ENCODE data around the gene UBQLN4.

The UBQLN4 gene

DNA sequence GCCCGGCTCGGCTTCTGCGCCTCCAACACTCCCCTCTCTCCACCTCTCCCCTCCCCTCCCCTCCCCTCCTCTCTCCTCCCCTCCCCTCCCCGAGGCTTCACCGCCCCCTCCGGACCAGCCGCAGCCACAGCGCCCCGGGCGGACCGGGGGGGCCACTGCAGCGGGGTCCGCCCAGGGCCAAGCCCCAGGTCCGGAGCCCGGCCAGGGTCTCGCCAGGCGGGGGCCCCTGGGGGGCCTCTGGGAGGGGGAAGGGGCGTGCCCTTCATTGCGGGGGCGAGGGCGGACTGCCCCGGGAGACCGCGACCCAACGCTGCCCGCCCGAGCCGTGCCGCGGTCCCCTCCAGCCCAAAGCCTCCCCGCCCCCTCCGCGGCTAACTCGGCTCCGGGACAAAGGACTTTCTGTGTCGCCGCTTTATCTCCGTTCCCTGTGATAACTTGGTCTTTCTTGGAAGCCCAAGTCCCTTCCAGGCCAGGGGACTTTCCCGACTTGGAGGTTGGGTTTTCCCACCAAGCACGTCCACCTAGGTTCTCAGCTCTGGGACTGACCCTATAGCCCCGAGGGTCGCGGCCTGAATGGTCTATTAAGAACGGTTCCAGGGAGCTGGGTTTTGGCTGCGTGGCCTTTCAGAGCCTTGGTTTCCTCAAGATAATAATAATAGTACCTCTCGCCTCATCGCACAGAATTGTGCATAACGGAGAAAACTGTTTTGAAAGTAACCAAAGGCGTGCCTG lies at the start of gene UBQLN4:
Gene UBQLN4, minus strand, starts transcription at position 31 of the 732 bp plus-strand sequence. CDS start 97 bp downstream, outside the sequence.
- peak; percentile 91 for DNase-seq

DNA sequence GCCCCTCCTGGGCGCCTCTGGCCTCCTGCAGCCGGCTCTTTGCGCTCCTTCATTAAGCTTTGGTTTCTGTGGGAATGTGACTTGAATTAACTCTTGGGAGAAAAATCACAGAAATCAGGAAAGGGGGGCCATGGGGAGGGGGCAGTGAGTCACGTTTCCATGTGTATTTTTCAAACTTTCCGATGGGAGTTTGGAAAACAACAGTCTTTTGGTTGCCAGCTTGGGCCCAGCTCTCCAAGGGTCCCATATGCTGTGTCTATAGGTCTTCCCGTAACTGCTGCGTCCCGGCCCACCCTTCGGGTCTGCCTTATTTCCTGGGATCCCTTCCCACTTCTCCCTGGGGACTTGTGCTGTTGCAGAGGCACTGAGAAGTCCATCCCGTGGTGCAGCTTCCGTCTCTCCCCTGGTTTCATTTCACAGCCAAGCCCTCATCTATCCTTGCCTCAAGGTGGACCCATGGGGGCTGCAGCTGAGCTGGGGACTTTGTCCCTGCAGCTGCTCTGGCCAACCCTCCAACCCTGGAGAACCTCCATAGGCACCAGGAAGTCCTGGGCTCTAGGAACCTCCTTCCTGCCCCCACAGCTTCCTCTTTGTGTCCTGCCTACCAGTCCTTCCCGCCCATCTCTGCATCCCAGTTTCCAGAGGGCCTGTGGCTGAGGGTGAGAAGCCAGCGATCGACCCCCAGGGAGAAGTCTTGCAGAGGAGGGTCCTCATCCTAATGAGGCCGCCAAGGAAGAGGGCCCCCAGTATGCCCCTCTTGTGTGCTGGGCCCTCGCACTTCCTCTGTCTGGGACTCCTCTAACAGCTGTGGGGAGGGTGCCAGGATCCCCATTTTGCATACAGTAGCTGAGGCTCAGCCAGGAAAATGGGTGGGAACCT lies 49.3 kb upstream of the UBQLN4 start:
- DNase-seq, result no peak

- no peak for DNase-seq
Observed at GRCh38 chr1:156101880-156102279, 48.3 kb upstream of the UBQLN4 start.

- no peak for DNase-seq
Observed at GRCh38 chr1:156100205-156100995, 46.8 kb upstream of the UBQLN4 start.

- no peak for DNase-seq
Observed at GRCh38 chr1:156099282-156099681, 45.7 kb upstream of the UBQLN4 start.

- no peak for DNase-seq
Observed at GRCh38 chr1:156098784-156099183, 45.2 kb upstream of the UBQLN4 start.

GRCh38 chr1:156097499-156098178 lies 44.0 kb upstream of the UBQLN4 start:
- DNase-seq, result no peak

DNA sequence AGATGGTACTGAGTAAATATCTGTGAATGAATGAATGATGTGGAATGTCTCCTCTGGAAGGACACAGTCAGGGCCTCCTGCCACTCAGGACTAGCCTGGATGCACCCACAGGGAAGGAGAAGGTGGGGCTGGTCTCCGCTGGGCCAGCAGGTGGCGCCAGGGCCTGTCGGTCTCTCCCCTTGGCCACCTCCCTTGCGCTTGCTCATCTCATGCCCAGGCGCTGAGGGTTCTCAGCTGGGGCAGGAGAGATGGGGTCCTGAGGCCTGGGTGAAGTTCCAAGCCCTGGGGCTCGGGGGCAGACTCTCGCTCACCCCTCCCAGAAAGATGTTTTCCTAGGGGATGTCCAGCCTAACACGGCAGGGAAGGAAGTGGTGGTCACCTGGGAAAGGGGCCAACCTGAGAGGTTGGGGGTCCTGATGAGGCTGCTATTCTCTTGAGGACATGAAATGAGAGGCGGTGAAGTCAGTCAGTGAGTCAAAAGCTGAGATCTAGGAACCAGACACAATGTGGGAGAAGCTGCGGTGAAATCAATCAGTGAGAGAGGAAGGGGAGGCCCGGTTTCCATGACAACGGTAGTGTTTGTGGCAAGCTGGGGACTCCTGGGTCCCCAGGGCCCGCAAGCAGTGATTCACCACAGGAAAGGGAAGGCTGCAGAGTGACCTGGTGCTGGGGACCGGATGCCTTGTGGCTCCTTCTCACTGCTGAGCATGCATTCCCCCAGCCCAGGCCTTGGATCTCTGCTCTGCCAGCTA lies 43.2 kb upstream of the UBQLN4 start:
- DNase-seq, result peak; percentile 94

DNA sequence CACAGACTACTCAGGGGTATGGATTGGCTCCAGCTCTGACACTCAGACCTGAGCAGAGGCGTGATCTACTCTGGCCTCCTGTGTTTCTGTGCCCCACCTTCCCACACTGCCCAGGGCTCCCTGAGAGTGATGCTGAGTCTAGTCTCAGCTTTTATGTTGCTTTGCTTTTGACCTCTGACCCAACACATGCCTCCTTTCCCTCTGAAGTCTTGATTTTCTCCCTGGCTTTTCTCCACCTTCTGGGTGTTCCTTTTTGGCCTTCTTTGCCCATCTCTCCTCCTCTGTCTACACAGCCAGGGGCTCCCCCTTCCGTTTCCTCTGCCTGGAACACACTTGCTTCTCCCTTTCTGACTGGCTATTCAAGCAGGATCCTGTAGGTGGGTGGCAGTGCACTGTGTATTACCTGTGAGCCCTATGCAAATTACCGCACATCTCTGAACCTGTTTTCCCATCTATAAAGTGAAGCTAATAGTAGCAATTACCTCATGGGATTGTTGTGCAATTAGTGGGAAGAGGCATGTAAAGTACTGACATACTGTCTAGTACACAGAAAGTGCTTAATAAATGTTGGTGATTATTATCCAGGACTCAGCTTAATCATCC lies 42.4 kb upstream of the UBQLN4 start:
- DNase-seq, result no peak

DNA sequence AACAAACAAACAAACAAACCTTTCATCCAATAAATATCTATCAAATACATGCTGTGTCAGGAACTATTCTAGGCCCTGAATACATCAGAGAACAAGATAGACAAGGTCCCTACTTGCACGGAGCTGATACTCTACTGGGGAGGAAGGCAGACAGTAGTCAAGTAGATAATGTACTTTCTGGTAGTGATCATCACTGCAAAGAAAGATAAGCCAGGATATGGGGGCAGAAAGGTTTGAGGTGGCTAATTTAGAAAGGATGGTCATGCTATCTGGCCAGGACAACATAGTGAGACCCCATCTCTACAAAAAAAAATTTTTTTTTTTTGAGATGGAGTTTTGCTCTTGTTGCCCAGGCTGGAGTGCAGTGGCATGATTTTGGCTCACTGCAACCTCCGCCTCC lies 38.0 kb upstream of the UBQLN4 start:
- DNase-seq, result no peak

GRCh38 chr1:156090840-156091188 lies 37.2 kb upstream of the UBQLN4 start:
- peak; percentile 89 for DNase-seq

- no peak for DNase-seq
Observed at GRCh38 chr1:156090138-156090839, 36.7 kb upstream of the UBQLN4 start.

DNA sequence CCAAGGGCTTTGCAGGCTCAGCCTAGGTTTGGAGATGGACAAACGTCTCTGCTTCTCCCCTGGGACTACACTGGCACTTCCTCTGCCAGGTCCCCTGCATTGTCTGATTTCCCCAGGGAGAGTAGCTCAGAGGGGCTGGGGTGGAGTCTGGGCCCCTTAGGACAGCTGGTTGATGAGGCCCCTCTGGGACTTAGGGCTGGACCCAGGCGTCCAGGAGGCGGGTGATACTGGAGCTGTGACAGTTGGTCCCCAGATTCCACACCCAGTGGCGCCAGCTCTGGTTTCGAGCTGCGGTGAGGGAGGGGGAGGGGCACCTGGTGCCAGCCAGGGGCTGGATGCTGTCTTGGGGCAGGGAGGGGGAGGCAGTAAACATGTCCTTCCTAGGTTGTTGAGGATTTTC lies 36.1 kb upstream of the UBQLN4 start:
- no peak for DNase-seq

DNA sequence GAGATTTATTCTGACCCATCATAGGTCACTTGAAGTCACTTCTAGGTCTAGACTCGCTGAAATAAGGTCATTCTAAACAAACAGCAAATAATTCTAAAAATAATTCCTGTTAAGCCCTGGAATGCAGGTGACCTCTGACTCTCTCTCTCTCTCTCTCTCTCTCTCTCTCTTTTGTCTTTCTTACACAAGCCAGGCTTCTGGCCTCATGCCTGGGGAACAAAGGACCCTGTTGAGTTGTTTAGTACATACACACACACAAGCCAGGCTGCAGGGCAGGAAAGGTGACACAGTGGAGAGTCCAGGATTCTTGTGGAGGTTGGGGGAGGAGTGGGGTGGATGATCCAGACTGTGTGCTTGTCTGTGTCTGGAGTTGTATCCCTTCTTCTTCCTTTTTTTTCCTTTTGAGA lies 32.7 kb upstream of the UBQLN4 start:
- no peak for DNase-seq

- DNase-seq, result no peak
Observed at GRCh38 chr1:156083800-156084790, 30.5 kb upstream of the UBQLN4 start.

GRCh38 chr1:156082309-156083091 lies 28.9 kb upstream of the UBQLN4 start, which contains the start of gene MEX3A:
MEX3A (minus strand) TSS chr1:156082465; CDS start chr1:156081998, 467 bp downstream.
- DNase-seq, result peak; percentile 67

DNA sequence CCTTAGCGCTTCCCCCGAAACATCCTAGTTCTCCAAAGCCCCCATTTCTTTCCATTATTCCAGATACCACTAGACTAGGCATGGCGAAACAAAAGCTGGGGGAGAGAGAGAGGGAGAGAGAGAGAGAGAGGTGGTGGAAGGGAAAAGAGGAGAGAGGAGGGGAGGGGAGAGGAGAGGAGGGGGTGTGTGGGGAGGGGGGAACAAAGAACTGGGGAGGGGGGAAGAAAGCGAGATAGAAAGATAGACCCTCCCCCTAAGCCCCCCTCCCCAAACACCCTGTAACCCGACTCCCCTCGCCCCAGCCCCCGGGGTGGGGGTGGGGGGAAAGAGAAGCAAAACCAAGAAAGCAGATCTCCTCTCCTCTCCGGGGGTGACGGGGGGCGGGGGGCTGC lies 28.3 kb upstream of the UBQLN4 start:
- no peak for DNase-seq

- no peak for DNase-seq
Observed at GRCh38 chr1:156081180-156081916, 27.8 kb upstream of the UBQLN4 start.

Measured in CD4-positive, alpha-beta T cell treated with Interleukin-12 subunit alpha and Interleukin-12 subunit beta, for 1 hour (primary cell).